ENCODE results near the gene ESYT2.

DNA sequence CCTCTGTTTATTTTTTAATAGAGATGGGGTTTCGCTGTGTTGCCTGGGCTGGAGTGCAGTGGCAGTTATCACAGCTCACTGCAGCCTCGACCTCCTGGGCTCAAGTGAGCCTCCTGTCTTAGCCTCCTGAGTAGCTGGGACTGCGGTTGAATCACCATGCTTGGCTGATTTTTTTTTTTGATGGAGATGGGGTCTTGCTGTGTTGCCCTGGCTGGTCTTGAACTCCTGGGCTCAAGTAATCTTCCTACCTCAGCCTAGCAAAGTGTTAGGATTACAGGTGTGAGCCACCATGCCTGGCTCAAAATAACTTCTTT lies 35.2 kb upstream of the ESYT2 start:
- TF ChIP-seq CBFB (CRISPR knock-in tag; IDR thresholded peaks at IDR 0.05): no peak
- TF ChIP-seq KDM5B (IDR thresholded peaks at IDR 0.05; ENCODE audit: insufficient replicate concordance, low read depth, low read length): no peak
- TF ChIP-seq DIDO1 (tag; IDR thresholded peaks at IDR 0.05; ENCODE audit: low read depth): no peak
- TF ChIP-seq MAFK (IDR thresholded peaks at IDR 0.05; ENCODE audit: low read length): no peak

Measured in K562 (cell line).